Limb (tissue), 2 donors: Measurements from ENCODE around the gene MAN1C1.

Experiments used
- DNase-seq, 2 donors: peaks; one replicate each; pipeline ENCODE4 v3.0.0-alpha.2; 2016; ENCODE audit errors: extremely low spot score in 2 of 2

The MAN1C1 gene

GRCh38 chr1:25814549-25815087, 198.0 kb downstream of the MAN1C1 start:
- DNase-seq, result no peak

DNA sequence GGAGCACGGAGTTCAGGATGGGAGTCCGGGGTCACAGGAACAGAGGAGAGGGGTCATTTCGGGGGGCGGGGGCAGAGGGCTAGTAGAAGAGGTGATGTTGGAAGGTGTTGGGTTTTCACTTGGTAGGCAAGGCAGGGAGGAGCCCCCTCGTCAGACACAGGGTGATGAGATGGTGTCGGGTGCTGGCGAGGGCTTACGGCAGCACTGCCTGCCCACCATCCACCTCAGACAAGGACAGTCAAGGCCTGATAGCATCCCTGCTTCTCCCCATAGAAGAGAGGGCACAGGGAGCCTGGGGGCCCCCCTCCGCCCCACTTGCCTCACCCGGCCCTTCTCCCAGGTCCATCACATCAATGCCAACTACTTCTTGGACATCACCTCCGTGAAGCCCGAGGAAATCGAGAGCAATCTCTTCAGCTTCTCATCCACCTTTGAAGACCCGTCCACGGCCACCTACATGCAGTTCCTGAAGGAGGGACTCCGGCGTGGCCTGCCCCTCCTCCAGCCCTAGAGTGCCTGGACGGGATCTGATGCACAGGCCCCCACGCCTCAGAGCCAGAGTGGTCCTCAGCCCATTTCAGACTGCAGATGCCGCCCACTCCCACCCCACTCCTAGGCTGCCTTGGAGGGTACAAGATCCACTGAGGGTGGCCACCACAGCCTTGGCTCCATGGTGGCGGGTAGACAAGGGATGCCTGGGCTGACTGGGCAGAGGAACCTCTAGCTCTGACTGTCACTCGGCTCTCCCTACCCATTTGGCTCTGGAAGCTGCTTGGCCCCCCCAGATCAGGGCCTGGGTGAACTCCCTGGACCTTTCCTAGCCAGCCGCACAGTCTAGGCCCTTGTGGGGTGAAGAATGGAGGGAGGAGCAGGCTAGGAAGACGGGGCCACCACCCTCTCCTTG, 198.9 kb downstream of the MAN1C1 start:
- no peak for DNase-seq

- DNase-seq, result peak in 1 of 2 donors; percentile 34
These were observed 199.6 kb downstream of the MAN1C1 start for GRCh38 chr1:25816112-25816718.

DNA sequence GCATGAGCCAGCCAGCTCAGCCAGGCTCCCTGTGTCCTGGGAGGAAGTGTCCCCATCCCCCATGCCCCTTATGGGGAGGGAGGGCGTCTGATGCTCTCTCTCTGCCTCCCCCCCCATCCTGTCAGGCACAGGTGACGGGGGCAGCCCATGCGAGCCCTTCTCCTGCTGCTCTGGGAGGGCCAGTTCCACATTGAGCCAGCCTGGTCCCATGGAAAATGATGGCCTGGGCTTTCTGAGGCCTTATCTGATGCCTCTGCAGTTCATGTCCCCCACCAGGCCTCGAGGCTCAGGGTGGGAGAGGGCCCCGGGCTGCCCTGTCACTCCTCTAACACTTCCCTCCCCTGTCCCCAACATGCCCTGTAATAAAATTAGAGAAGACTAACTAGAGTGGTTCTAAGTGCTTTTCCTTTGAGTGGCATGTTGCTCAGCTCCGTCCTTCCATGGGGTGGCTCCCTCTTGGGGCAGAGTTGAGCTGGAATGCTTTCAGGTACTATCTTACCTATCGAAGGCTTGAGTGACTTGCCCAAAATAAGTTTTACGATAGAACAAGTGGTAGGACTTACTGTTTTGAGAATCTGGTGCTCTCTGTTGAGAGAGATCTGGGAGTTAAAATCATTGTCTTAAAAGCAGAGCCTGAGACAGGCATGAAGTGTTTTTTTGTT, 201.4 kb downstream of the MAN1C1 start:
- no peak for DNase-seq

DNA sequence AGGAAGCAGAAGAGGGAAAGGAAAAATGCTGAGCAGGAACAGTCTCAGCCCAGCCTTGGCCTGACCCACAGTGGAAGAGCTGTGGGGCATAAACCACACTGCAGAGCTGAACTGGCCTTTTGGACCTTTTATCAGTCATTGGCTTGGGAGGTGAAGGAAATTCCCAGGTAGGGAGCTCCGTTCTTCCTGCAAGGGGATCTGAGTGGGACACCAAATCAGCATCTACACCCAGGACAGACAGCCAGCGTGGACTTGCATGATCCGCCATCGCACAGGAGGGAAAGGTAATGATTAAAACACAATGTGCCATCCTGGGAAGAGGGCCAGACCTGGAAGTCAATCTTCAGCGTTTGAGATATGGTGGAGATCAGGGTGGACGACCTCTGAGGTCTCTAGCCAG, 202.0 kb downstream of the MAN1C1 start:
- DNase-seq, result no peak

DNA sequence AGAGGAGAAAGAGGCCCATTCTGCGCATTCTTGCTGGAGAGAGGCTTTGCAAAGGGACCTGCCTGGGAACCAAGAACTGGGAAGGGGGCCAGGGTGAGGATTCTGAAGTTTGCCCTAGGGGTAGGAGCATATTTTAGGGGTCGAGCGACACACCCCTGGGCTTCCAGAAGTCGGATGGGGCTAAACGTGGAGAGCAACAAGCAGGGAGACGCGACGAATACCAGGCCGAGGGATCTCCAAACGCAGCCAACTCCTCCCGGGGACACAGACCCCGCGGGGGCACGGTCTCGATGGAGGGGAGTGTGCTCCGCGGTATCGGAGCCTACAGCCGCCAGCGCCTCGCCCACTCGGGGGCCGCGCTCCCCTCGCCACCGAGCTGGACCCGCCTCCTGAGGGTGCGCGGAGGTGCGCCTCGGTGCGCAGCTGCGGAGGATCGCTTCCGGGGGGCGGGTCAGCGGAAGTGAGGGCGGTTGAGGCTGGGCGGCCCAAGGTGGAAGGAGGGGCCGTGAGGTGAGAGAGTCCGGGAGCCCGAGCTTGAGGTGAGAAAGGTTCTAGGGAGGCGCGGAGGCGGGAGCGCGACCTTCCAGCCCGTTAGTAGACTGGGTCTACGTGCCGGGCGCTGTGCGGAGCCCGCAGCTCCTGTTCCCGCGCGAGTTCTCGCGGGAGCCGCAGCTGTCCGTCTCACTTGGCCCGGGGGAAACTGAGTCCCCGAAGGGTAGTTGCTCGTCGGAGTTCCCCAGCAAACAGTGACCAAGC, 203.1 kb downstream of the MAN1C1 start, which contains the start of gene MTFR1L:
Gene MTFR1L (plus strand): TSS at position 464 of the 756 bp plus-strand sequence. CDS start 3,151 bp downstream, outside the sequence.
- DNase-seq, result peak; percentile 81 to 92

- no peak for DNase-seq
These were observed 203.9 kb downstream of the MAN1C1 start for GRCh38 chr1:25820247-25821111.

DNA sequence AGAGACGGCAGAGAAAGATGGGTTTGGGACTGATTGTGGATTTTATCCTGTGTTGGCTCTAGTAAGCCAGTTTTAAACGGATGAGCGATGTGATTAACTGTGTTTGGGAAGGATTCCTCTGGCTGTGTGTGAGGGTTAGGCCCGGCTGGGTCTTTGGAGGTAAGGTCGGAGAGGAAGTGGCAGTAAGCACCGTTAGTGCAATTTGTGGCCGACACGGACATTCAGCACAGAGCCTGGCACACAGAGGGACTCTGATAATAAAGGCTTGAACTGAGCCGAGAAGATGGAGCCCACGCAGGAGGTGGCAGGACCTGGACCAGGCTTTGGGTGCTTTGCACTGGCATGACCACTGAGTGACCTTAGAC, 204.5 kb downstream of the MAN1C1 start:
- no peak for DNase-seq

DNA sequence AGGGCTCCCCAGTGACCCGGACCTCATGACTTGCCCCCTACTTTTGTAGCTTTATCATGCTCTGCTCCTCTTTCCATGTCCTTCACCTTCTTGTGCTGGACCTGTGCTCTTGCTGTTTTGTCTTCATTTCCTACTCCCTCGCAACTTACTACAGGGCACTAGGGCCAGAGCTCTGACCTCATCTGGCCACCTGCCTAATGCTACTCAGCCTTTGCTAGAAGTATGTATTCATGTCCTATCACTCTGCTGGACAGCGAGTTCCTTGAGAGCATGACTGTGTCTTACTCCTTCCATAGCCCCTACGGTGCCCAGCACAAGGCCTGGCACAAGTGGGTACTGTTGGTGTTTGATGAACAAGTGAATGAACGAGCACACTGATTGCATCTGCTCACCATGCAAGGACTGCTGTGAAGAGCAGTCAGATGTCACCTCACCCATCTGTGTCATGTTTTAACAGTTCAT, 205.1 kb downstream of the MAN1C1 start:
- no peak for DNase-seq

DNA sequence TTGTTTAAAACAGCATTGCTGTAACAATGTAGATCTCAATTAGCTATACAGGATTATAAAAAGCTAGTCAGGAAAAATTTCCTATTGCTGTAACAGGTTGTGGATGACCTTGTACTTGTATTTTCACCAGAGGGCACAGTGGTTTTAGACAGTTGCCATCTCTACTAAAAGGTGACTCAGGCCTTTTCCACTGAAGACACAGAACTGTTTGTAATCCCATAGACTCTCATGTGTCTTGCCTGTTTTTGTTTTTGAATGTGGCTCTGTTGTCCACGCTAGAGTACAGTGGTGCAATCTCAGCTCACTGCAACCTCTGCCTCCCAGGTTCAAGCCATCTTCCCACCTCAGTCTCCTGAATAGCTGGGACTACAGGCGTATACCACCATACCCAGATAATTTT, 209.0 kb downstream of the MAN1C1 start:
- DNase-seq, result no peak

DNA sequence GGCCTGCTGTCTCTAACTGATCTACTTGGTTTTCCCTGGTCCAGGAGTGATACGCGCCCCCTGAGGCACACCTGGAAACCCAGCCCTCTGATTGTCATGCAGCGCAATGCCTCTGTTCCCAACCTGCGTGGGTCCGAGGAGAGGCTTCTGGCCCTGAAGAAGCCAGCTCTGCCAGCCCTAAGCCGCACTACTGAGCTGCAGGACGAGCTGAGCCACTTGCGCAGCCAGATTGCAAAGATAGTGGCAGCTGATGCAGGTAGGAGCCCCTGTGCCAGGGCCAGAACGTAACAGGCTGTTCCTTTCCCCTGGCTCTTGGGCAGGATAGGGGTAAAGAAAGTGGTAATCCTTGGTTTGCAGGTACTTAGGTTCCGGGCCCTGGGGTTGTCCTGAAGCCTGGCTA, 210.0 kb downstream of the MAN1C1 start:
- DNase-seq, result no peak

DNA sequence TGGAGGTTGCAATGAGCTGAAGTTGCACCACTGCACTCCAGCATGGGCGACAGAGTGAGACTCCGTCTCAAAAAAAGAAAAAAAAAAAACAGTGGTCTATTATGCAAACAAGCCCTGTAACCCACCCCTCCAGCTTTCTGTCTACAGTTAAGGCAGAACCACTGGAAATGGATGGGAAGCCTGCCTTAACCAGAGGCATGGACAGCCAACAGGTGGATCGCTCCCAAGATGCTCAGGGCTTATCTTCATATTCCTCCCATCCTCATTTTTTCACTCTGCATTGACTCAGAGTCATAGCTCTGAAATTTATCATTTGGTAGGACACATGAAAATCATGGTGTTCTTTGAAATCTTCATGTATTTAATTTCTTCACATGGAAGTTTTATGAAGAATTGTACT, 211.9 kb downstream of the MAN1C1 start:
- DNase-seq, result no peak

GRCh38 chr1:25829046-25829445, 212.5 kb downstream of the MAN1C1 start:
- DNase-seq, result no peak

- DNase-seq, result no peak
These were observed 215.1 kb downstream of the MAN1C1 start for GRCh38 chr1:25831569-25832196.

DNA sequence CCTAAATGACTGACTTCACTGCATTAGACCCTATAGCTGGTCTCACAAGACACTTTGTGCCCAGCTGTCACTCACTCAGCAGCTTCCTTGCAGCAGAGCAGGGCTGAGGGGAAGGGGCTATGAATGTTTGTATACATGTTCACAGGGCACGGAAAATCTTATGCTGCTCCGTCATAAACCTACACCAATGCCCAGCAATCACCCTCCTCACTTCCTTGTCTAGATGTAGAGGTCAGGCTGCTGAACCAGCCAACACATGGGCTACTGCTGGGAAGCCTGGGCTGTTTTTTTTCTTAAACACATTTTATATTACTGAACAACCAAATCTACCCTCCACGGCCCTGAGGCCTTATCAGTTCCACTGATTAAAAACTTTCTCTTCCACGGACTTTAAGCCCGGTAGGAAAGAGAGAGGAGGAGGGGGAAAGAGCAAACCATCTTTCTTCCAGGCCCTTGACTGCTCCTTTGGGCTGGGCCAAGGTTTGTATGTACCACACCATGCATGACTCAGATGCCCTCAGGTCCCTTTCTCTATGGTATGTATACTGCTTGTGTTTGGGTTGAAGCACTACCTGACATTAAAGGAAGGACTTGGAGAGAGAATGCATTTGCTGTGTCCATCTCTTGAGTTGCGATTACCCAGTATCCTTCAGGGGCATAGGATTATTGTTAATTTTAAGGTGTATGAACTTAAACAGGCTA, 215.9 kb downstream of the MAN1C1 start:
- no peak for DNase-seq

DNA sequence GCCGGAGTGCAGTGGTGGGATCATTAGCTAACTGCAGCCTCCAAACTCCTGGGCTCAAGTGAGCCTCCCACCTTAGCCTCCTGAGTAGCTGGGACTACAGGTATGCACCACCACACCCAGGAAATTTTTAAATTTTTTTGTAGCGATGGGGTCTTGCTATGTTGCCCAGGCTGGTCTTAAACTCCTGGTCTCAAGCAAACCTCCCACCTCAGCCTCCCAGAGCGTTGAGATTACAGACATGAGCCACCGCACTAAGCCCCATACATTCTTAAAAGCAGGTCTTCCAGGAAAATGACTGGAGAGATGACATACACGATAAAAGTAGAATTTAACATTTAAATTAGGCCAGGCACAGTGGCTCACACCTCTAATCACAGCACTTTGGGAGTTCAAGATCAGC, 216.6 kb downstream of the MAN1C1 start:
- no peak for DNase-seq
